ENCODE measurements around the gene ARHGAP6.

ARHGAP6 gene

GRCh38 chrX:11543249-11543648 lies 122.5 kb downstream of the ARHGAP6 start:
- no peak for DNase-seq (ENCODE audit: low spot score)
- Histone ChIP-seq H3K36me3 (ENCODE audit: low read depth) (no peaks in the 10 kb centered on the region), H3K9me3 (ENCODE audit: severe bottlenecking) (no peaks in the 10 kb centered on the region), H3K4me3 (ENCODE audit: severe bottlenecking) (no peak overlapping the region), H3K27me3 (ENCODE audit: insufficient read depth, poor library complexity, severe bottlenecking) (no peaks in the 10 kb centered on the region), H3K27ac (ENCODE audit: poor library complexity, severe bottlenecking) (no peak overlapping the region), H3K4me1 (ENCODE audit: insufficient read depth, poor library complexity, severe bottlenecking) (no peaks in the 10 kb centered on the region)
- no peak for ATAC-seq (ENCODE audit: low read depth)
- no peak for TF ChIP-seq CTCF (IDR thresholded peaks at IDR 0.05; ENCODE audit: poor library complexity, severe bottlenecking)

GRCh38 chrX:11541510-11541909 lies 124.2 kb downstream of the ARHGAP6 start:
- no peaks in the 10 kb centered on the region for H3K9me3 ChIP-seq (ENCODE audit: severe bottlenecking)
- no peak for ATAC-seq (ENCODE audit: low read depth)
- no peaks in the 10 kb centered on the region for H3K4me1 ChIP-seq (ENCODE audit: insufficient read depth, poor library complexity, severe bottlenecking)
- no peak for DNase-seq (ENCODE audit: low spot score)
- TF ChIP-seq CTCF (IDR thresholded peaks at IDR 0.05; ENCODE audit: poor library complexity, severe bottlenecking): no peak
- no peaks in the 10 kb centered on the region for H3K27me3 ChIP-seq (ENCODE audit: insufficient read depth, poor library complexity, severe bottlenecking)
- no peaks in the 10 kb centered on the region for H3K36me3 ChIP-seq (ENCODE audit: low read depth)
- no peak overlapping the region for H3K4me3 ChIP-seq (ENCODE audit: severe bottlenecking)
- H3K27ac ChIP-seq (ENCODE audit: poor library complexity, severe bottlenecking): no peak overlapping the region

GRCh38 chrX:11540532-11541377 lies 125.0 kb downstream of the ARHGAP6 start:
- no peaks in the 10 kb centered on the region for H3K4me1 ChIP-seq (ENCODE audit: insufficient read depth, poor library complexity, severe bottlenecking)
- no peak overlapping the region for H3K27ac ChIP-seq (ENCODE audit: poor library complexity, severe bottlenecking)
- no peak for DNase-seq (ENCODE audit: low spot score)
- no peaks in the 10 kb centered on the region for H3K36me3 ChIP-seq (ENCODE audit: low read depth)
- no peak for ATAC-seq (ENCODE audit: low read depth)
- no peak for TF ChIP-seq CTCF (IDR thresholded peaks at IDR 0.05; ENCODE audit: poor library complexity, severe bottlenecking)
- H3K27me3 ChIP-seq (ENCODE audit: insufficient read depth, poor library complexity, severe bottlenecking): no peaks in the 10 kb centered on the region
- no peaks in the 10 kb centered on the region for H3K9me3 ChIP-seq (ENCODE audit: severe bottlenecking)
- no peak overlapping the region for H3K4me3 ChIP-seq (ENCODE audit: severe bottlenecking)

GRCh38 chrX:11537141-11537540 lies 128.6 kb downstream of the ARHGAP6 start:
- H3K4me3 ChIP-seq (ENCODE audit: severe bottlenecking): no peak overlapping the region
- H3K4me1 ChIP-seq (ENCODE audit: insufficient read depth, poor library complexity, severe bottlenecking): no peaks in the 10 kb centered on the region
- ATAC-seq (ENCODE audit: low read depth): no peak
- H3K27me3 ChIP-seq (ENCODE audit: insufficient read depth, poor library complexity, severe bottlenecking): no peaks in the 10 kb centered on the region
- no peak overlapping the region for H3K27ac ChIP-seq (ENCODE audit: poor library complexity, severe bottlenecking)
- TF ChIP-seq CTCF (IDR thresholded peaks at IDR 0.05; ENCODE audit: poor library complexity, severe bottlenecking): no peak
- DNase-seq (ENCODE audit: low spot score): no peak
- H3K36me3 ChIP-seq (ENCODE audit: low read depth): no peaks in the 10 kb centered on the region
- no peaks in the 10 kb centered on the region for H3K9me3 ChIP-seq (ENCODE audit: severe bottlenecking)
